Middle frontal gyrus (tissue), 1 donor: ENCODE data around the gene CLEC7A.

Experiments used
- DNase-seq: peaks from one replicate; pipeline ENCODE4 v3.0.0-alpha.2; 2015; ENCODE audit warnings: low spot score; ENCODE audit errors: extremely low spot score

CLEC7A gene

GRCh38 chr12:10130042-10130441 is at the start of gene CLEC7A:
TSS of gene CLEC7A (minus strand) at chr12:10130199. CDS start at chr12:10130082, 117 bp downstream.
- DNase-seq, result no peak

GRCh38 chr12:10179776-10180181 is 49.8 kb upstream of the CLEC7A start:
- DNase-seq, result no peak

- DNase-seq, result no peak
These were observed 48.8 kb upstream of the CLEC7A start, which contains the start of gene TMEM52B for GRCh38 chr12:10178821-10179220. TSS of gene TMEM52B (plus strand) at chr12:10179032. CDS start at chr12:10179575, 543 bp downstream.

- DNase-seq, result no peak
These were observed 46.0 kb upstream of the CLEC7A start for GRCh38 chr12:10175846-10176636.

GRCh38 chr12:10174986-10175614 is 45.1 kb upstream of the CLEC7A start:
- no peak for DNase-seq

- DNase-seq, result no peak
These were observed 42.2 kb upstream of the CLEC7A start, which contains the start of gene OLR1 for GRCh38 chr12:10171973-10172728. TSS of gene OLR1 (minus strand) at chr12:10172132. CDS start at chr12:10172077, 55 bp downstream.

GRCh38 chr12:10170216-10170615 is 40.2 kb upstream of the CLEC7A start:
- DNase-seq, result no peak

- DNase-seq, result no peak
These were observed 39.1 kb upstream of the CLEC7A start for GRCh38 chr12:10169104-10169503.

GRCh38 chr12:10167599-10167998 is 37.6 kb upstream of the CLEC7A start:
- DNase-seq, result no peak

- DNase-seq, result no peak
These were observed 35.4 kb upstream of the CLEC7A start for GRCh38 chr12:10165421-10165820.

- no peak for DNase-seq
These were observed 33.1 kb upstream of the CLEC7A start for GRCh38 chr12:10163084-10163483.

- DNase-seq, result no peak
These were observed 30.8 kb upstream of the CLEC7A start for GRCh38 chr12:10160617-10161385.

GRCh38 chr12:10159280-10159679 is 29.3 kb upstream of the CLEC7A start:
- DNase-seq, result no peak

- no peak for DNase-seq
These were observed 28.4 kb upstream of the CLEC7A start for GRCh38 chr12:10158406-10158805.

GRCh38 chr12:10155966-10156365 is 26.0 kb upstream of the CLEC7A start:
- DNase-seq, result no peak

- DNase-seq, result no peak
These were observed 24.1 kb upstream of the CLEC7A start for GRCh38 chr12:10154145-10154496.

GRCh38 chr12:10153271-10154144 is 23.5 kb upstream of the CLEC7A start:
- peak; percentile 45 for DNase-seq

- no peak for DNase-seq
These were observed 21.6 kb upstream of the CLEC7A start for GRCh38 chr12:10151621-10152020.

- no peak for DNase-seq
These were observed 17.9 kb upstream of the CLEC7A start for GRCh38 chr12:10147714-10148403.
